Upper lobe of left lung (tissue), 6 donors: ENCODE measurements around the gene NEK2. TPM values are rescaled to one million over a fixed set of nuclear protein-coding genes. Genes with fewer than 3 reads are reported as not detected.
"Not testable (repeated sequence)": the region's sequence is repeated elsewhere in the genome, so short reads cannot be mapped to it uniquely, and the experiment has no call there.

Experiments used
- ATAC-seq, 2 donors: fragments of 200-7000 bp; cut with Tn5 transposase; one replicate each; pipeline ENCODE4 v1.9.1; 2022; ENCODE audit warnings: mild to moderate bottlenecking in 2 of 2, moderate library complexity in 2 of 2; ENCODE audit not compliant: low FRiP score in 2 of 2
- DNase-seq, 2 donors: peaks; one replicate each; pipeline ENCODE4 v3.0.0-alpha.2; 2019 to 2020
- H3K27ac ChIP-seq, 4 donors: fragments of 200-600 bp; sonication (generic); one replicate each; pipeline ENCODE4 v1.5.1; 2016 to 2019
- H3K27me3 ChIP-seq, 4 donors: fragments of 200-600 bp; sonication (generic); one replicate each; pipeline ENCODE4 v1.5.1; 2017 to 2019
- H3K36me3 ChIP-seq, 4 donors: fragments of 200-600 bp; sonication (generic); one replicate each; pipeline ENCODE4 v1.5.1; 2016 to 2019
- H3K4me1 ChIP-seq, 4 donors: fragments of 200-600 bp; sonication (generic); one replicate each; pipeline ENCODE4 v1.5.1; 2018 to 2019
- H3K4me3 ChIP-seq, 4 donors: fragments of 200-600 bp; sonication (generic); one replicate each; pipeline ENCODE4 v1.5.1; 2017 to 2019; ENCODE audit warnings: mild to moderate bottlenecking in 2 of 4, moderate library complexity in 1 of 4
- H3K9me3 ChIP-seq, 4 donors: fragments of 200-600 bp; sonication (generic); one replicate each; pipeline ENCODE4 v1.5.1; 2018 to 2019
- CTCF ChIP-seq, 6 experiments: fragments of 450-650 bp in 4 of 6; fragments of 200-600 bp in 2 of 6; sonication (generic) in 2 of 6; IDR thresholded peaks; one replicate each; pipeline ENCODE4 v1.5.1; 2016 to 2019; ENCODE audit warnings: antibody characterized with exemption in 6 of 6
- EP300 ChIP-seq, 4 donors: sonication (generic); formaldehyde crosslinking; IDR thresholded peaks; one replicate each; pipeline ENCODE4 v1.5.1; 2017; ENCODE audit warnings: antibody characterized with exemption in 4 of 4, control low read depth in 2 of 4
- POLR2A ChIP-seq, 4 donors: fragments of 450-650 bp; IDR thresholded peaks; one replicate each; pipeline ENCODE4 v1.5.1; 2016 to 2017; ENCODE audit warnings: antibody characterized with exemption in 4 of 4, mild to moderate bottlenecking in 2 of 4
- POLR2AphosphoS5 ChIP-seq, 2 donors: sonication (generic); formaldehyde crosslinking; IDR thresholded peaks; one replicate each; pipeline ENCODE4 v1.5.1; 2017; ENCODE audit warnings: antibody characterized with exemption in 2 of 2
- whole genome bisulfite sequencing, 2 donors: methylation state at CpG; one replicate each; pipeline ENCODE4 v1.1.5; 2017 to 2018; 5-methylcytosine and 5-hydroxymethylcytosine counted together
- total RNA-seq, 6 donors: library from RNA; depleted of rRNA in 4 of 6; stranded (reverse); fragments of >200 nt in 4 of 6; gene quantifications; one replicate each; pipeline versions ENCODE4 v1.1.0 to v1.2.1, GENCODE V29; 2016 to 2021
- donor health status: DM: no; HTN: no; CAD: no; lungs with moderate emphysema.
- donor health status: DM: no; HTN: yes; CAD: no; lungs with severe emphysema.

NEK2 gene
- total RNA-seq: 1 to 10 TPM in 3 of 6 donors, under 1 TPM in 2, not detected in 1; 0.33 to 1.8 (median 1.2) TPM

- H3K36me3 ChIP-seq: no peaks in the 10 kb centered on the region
- 1% methylated on average over 23 to 54 of the region's 58 CpGs for WGBS, 2 donors
- no peak within 1 kb of the TSS for H3K27ac ChIP-seq
- no peaks in the 10 kb centered on the region for H3K27me3 ChIP-seq
- ATAC-seq (peak; percentile 93 to 98), DNase-seq (peak; percentile 87 to 96)
- H3K9me3 ChIP-seq: no peaks in the 10 kb centered on the region
- peak within 1 kb of the TSS; percentile 44 to 63 (median 51) for H3K4me3 ChIP-seq
- TF ChIP-seq POLR2AphosphoS5 (IDR thresholded peaks at IDR 0.05) (peak in 1 of 2 donors; percentile 40), EP300 (IDR thresholded peaks at IDR 0.05) (no peak), CTCF (IDR thresholded peaks at IDR 0.05) (peak in 1 of 6 experiments; percentile 26)
- peaks cover 5 to 15% (median 11%) of the 10 kb centered on the region in 4 donors for H3K4me1 ChIP-seq
Observed at GRCh38 chr1:211675230-211676105, at the start of gene NEK2. TSS of gene NEK2 (minus strand) at chr1:211675621. CDS start at chr1:211675479, 142 bp downstream.

GRCh38 chr1:211724687-211725196 is 49.3 kb upstream of the NEK2 start:
- Histone ChIP-seq H3K27ac (no peak overlapping the region), H3K4me3 (no peak overlapping the region), H3K4me1 (no peaks in the 10 kb centered on the region), H3K36me3 (no peaks in the 10 kb centered on the region), H3K9me3 (no peaks in the 10 kb centered on the region), H3K27me3 (no peaks in the 10 kb centered on the region)
- WGBS, 2 donors: 83 to 84% methylated on average over 11 of the region's 11 CpGs
- TF ChIP-seq POLR2AphosphoS5 (IDR thresholded peaks at IDR 0.05) (no peak), POLR2A (IDR thresholded peaks at IDR 0.05) (no peak), CTCF (IDR thresholded peaks at IDR 0.05) (no peak), EP300 (IDR thresholded peaks at IDR 0.05) (no peak)
- DNase-seq: no peak
- no peak for ATAC-seq

GRCh38 chr1:211723273-211723672 is 47.9 kb upstream of the NEK2 start:
- Histone ChIP-seq H3K4me1 (no peaks in the 10 kb centered on the region), H3K4me3 (no peak overlapping the region), H3K9me3 (no peaks in the 10 kb centered on the region), H3K36me3 (no peaks in the 10 kb centered on the region), H3K27ac (no peak overlapping the region), H3K27me3 (no peaks in the 10 kb centered on the region)
- TF ChIP-seq POLR2AphosphoS5 (IDR thresholded peaks at IDR 0.05) (no peak), EP300 (IDR thresholded peaks at IDR 0.05) (no peak), CTCF (IDR thresholded peaks at IDR 0.05) (no peak), POLR2A (IDR thresholded peaks at IDR 0.05) (no peak)
- no peak for DNase-seq
- ATAC-seq: no peak
- WGBS, 2 donors: 67 to 70% methylated on average over 5 of the region's 5 CpGs

- H3K27me3 ChIP-seq: no peaks in the 10 kb centered on the region
- TF ChIP-seq POLR2AphosphoS5 (IDR thresholded peaks at IDR 0.05) (no peak), POLR2A (IDR thresholded peaks at IDR 0.05) (no peak), CTCF (IDR thresholded peaks at IDR 0.05) (no peak), EP300 (IDR thresholded peaks at IDR 0.05) (no peak)
- no peak for DNase-seq
- no peak overlapping the region for H3K4me3 ChIP-seq
- WGBS, 2 donors: 83 to 84% methylated on average over 6 of the region's 6 CpGs
- no peaks in the 10 kb centered on the region for H3K36me3 ChIP-seq
- no peaks in the 10 kb centered on the region for H3K4me1 ChIP-seq
- H3K27ac ChIP-seq: no peak overlapping the region
- H3K9me3 ChIP-seq: no peaks in the 10 kb centered on the region
- no peak for ATAC-seq
Observed at GRCh38 chr1:211722277-211723175, 47.1 kb upstream of the NEK2 start.

- 92% methylated on average over 4 of the region's 4 CpGs for WGBS, 2 donors
- H3K9me3 ChIP-seq, H3K36me3 ChIP-seq, H3K4me3 ChIP-seq, H3K27me3 ChIP-seq, ATAC-seq, H3K27ac ChIP-seq, DNase-seq, H3K4me1 ChIP-seq: not testable (repeated sequence)
Observed at GRCh38 chr1:211716555-211716954, 41.1 kb upstream of the NEK2 start.
